Endothelial cell of umbilical vein (primary cell): Measurements from ENCODE around the gene PRR18. TPM values are rescaled to one million over a fixed set of nuclear protein-coding genes. Genes with fewer than 3 reads are reported as not detected.

ENCODE experiments used
- BruUV-seq: library from RNA; stranded (reverse); fragments of 400-500 nt; replicated peaks from 2 replicates; lab custom pipeline; 2021; lab: Mats Ljungman, UMichigan
- CTCF ChIA-PET: fragments of 300-600, 350-600 bp; sonication (Branson Sonifier 250); formaldehyde crosslinking; loops from one replicate; lab custom pipeline; 2021; ENCODE audit warnings: antibody characterized with exemption, inconsistent platforms; lab: Charles Lee
- POLR2A ChIA-PET: fragments of 300-600, 350-600 bp; sonication (Branson Sonifier 250); formaldehyde crosslinking; loops from one replicate; lab custom pipeline; 2021; ENCODE audit warnings: antibody characterized with exemption, inconsistent platforms; lab: Charles Lee
- DNase-seq: peaks from one replicate; pipeline ENCODE4 v3.0.0-alpha.2; 2011; ENCODE audit warnings: low read depth, low spot score
- FAIRE-seq: peaks from 2 replicates; lab custom pipeline; 2011; peaks lifted over from hg19 to GRCh38; lab: Jason Lieb, UNC
- H2AFZ ChIP-seq: 2 replicates; pipeline ENCODE4 v1.6.0; 2012; ENCODE audit warnings: low read depth, low read length, control low read depth, inconsistent platforms
- H3K27ac ChIP-seq: 2 replicates; pipeline ENCODE4 v1.5.1; 2011; ENCODE audit warnings: low read depth, mild to moderate bottlenecking, control low read depth, low read length, moderate library complexity; ENCODE audit not compliant: insufficient read depth
- H3K27me3 ChIP-seq, 2 experiments: 2 replicates each; pipeline versions ENCODE4 v1.6.0 to v1.6.1; 2011; ENCODE audit warnings: low read length in 2 of 2, mixed read lengths in 1 of 2; ENCODE audit not compliant: control insufficient read depth in 2 of 2, insufficient read depth in 2 of 2
- H3K36me3 ChIP-seq, 2 experiments: 2 replicates in 1 of 2; 3 replicates in 1 of 2; pipeline ENCODE4 v1.5.1; 2011; ENCODE audit warnings: low read length in 2 of 2, mild to moderate bottlenecking in 1 of 2, moderate library complexity in 1 of 2; ENCODE audit not compliant: control insufficient read depth in 2 of 2, insufficient read depth in 2 of 2; ENCODE audit errors: extremely low read depth in 1 of 2
- H3K4me1 ChIP-seq: 3 replicates; pipeline ENCODE4 v1.5.1; 2011; ENCODE audit warnings: mild to moderate bottlenecking, low read length; ENCODE audit not compliant: control insufficient read depth, insufficient read depth; ENCODE audit errors: extremely low read depth
- H3K4me2 ChIP-seq: 2 replicates; pipeline ENCODE4 v1.6.1; 2011; ENCODE audit warnings: low read length, control low read depth, mixed read lengths; ENCODE audit not compliant: insufficient read depth
- H3K4me3 ChIP-seq, 3 experiments: fragments of 200-600 bp in 1 of 3; sonication (generic), shearing (Covaris generic) in 1 of 3; replicated peaks in 1 of 3; 2 replicates each; pipeline ENCODE4 v1.5.1; 2011 to 2016; ENCODE audit warnings: control low read depth in 3 of 3, low read length in 3 of 3, mild to moderate bottlenecking in 2 of 3, inconsistent platforms in 1 of 3, low read depth in 1 of 3, moderate library complexity in 1 of 3; ENCODE audit not compliant: insufficient read depth in 1 of 3
- H3K79me2 ChIP-seq: 2 replicates; pipeline ENCODE4 v1.6.0; 2012; ENCODE audit warnings: low read length, inconsistent platforms; ENCODE audit not compliant: control insufficient read depth, insufficient read depth
- H3K9ac ChIP-seq: replicated peaks from 2 replicates; pipeline ENCODE3; 2011; ENCODE audit warnings: low read length, control low read depth; ENCODE audit not compliant: insufficient read depth; ENCODE audit errors: extremely low read depth
- H3K9me1 ChIP-seq: replicated peaks from 3 replicates; pipeline ENCODE4 v1.6.0; 2011; ENCODE audit warnings: mild to moderate bottlenecking, low read length; ENCODE audit not compliant: control insufficient read depth, insufficient read depth; ENCODE audit errors: extremely low read depth
- H3K9me3 ChIP-seq: replicated peaks from 2 replicates; pipeline ENCODE4 v1.5.1; 2012; ENCODE audit warnings: low read length, inconsistent platforms; ENCODE audit not compliant: control insufficient read depth, insufficient read depth
- H4K20me1 ChIP-seq: replicated peaks from 2 replicates; pipeline ENCODE3; 2011; ENCODE audit warnings: mild to moderate bottlenecking, low read length; ENCODE audit not compliant: control insufficient read depth, insufficient read depth; ENCODE audit errors: extremely low read depth
- CTCF ChIP-seq, 2 donors: IDR thresholded peaks; 1 replicate in 1 of 2; 2 replicates in 1 of 2; pipeline ENCODE4 v1.5.1; 2011; ENCODE audit warnings: low read length in 2 of 2, mild to moderate bottlenecking in 2 of 2, moderate library complexity in 2 of 2, control low read depth in 1 of 2, inconsistent platforms in 1 of 2, low read depth in 1 of 2; ENCODE audit not compliant: insufficient read depth in 1 of 2; ENCODE audit errors: extremely low read depth in 1 of 2
- EZH2 ChIP-seq: IDR thresholded peaks from 2 replicates; pipeline ENCODE4 v1.6.1; 2012; ENCODE audit warnings: borderline replicate concordance, low read depth, mild to moderate bottlenecking, moderate library complexity, low read length, inconsistent platforms; ENCODE audit not compliant: severe bottlenecking
- FOS ChIP-seq: IDR thresholded peaks from 2 replicates; pipeline ENCODE4 v1.6.1; 2011; ENCODE audit warnings: mild to moderate bottlenecking, low read length, moderate library complexity, borderline replicate concordance; ENCODE audit not compliant: insufficient read depth
- GATA2 ChIP-seq: IDR thresholded peaks from 2 replicates; pipeline ENCODE4 v1.7.0; 2011; ENCODE audit warnings: low read depth, mild to moderate bottlenecking, moderate library complexity, mixed read lengths, low read length; ENCODE audit not compliant: insufficient read length, insufficient read depth
- JUN ChIP-seq: IDR thresholded peaks from 2 replicates; pipeline ENCODE4 v1.6.1; 2011; ENCODE audit warnings: borderline replicate concordance, low read depth; ENCODE audit not compliant: insufficient read length, insufficient read depth
- MAX ChIP-seq: IDR thresholded peaks from 2 replicates; pipeline ENCODE4 v1.6.1; 2011; ENCODE audit not compliant: insufficient read depth, insufficient read length
- MYC ChIP-seq: IDR thresholded peaks from one replicate; pipeline ENCODE4 v1.6.1; 2011; ENCODE audit warnings: mild to moderate bottlenecking, low read depth, low read length
- POLR2A ChIP-seq: IDR thresholded peaks from 2 replicates; pipeline ENCODE4 v1.6.1; 2012; ENCODE audit warnings: low read depth, mild to moderate bottlenecking, control low read depth, low read length
- POLR2AphosphoS5 ChIP-seq: IDR thresholded peaks from 2 replicates; pipeline ENCODE4 v1.6.1; 2012; ENCODE audit warnings: low read depth, mild to moderate bottlenecking, control low read depth, low read length, moderate library complexity; ENCODE audit not compliant: insufficient read depth
- dilution Hi-C: fragments of 300-500 bp; cut with MboI; formaldehyde crosslinking; loops from one replicate; pipeline ENCODE4 v1.15.0; 2019; ENCODE audit warnings: low sequenced_read_pairs; ENCODE audit not compliant: extremely low pct_ligation_motif_present
- intact Hi-C: fragments of 100-400 bp; cut with micrococcal nuclease; formaldehyde crosslinking; loops from one replicate; pipeline ENCODE4 v1.10.0; 2022
- polyA plus RNA-seq, 4 experiments: library from polyadenylated mRNA; depleted of rRNA in 3 of 4; stranded (reverse) in 3 of 4; unstranded in 1 of 4; fragments of >200 nt; gene quantifications; 2 replicates each; pipeline versions ENCODE4 v1.2.1 to v1.2.3, GENCODE V29; 2011 to 2012; ENCODE audit warnings: missing spikeins in 1 of 4
- total RNA-seq: library from RNA; stranded (reverse); gene quantifications from 2 replicates; pipeline ENCODE4 v1.2.3, GENCODE V29; 2021

Gene PRR18
- total and polyA plus RNA-seq, 2 donors (not counting 3 experiments of a cell fraction or from before 2014, with no cell fraction given) = not detected

- Histone ChIP-seq H3K79me2 (no peaks in the 10 kb centered on the region), H3K27me3 (peaks cover 8 to 23% of the 10 kb centered on the region in 2 experiments), H3K27ac (no peak overlapping the region), H3K9ac (no peak overlapping the region), H3K9me1 (no peaks in the 10 kb centered on the region), H3K9me3 (no peaks in the 10 kb centered on the region), H3K36me3 (no peaks in the 10 kb centered on the region), H2AFZ (no peak overlapping the region), H3K4me1 (no peaks in the 10 kb centered on the region), H4K20me1 (no peaks in the 10 kb centered on the region), H3K4me3 (no peak overlapping the region), H3K4me2 (no peak overlapping the region)
- FAIRE-seq (no peak), DNase-seq (no peak)
- TF ChIP-seq GATA2 = no peak
- no peak for TF ChIP-seq MYC
- TF ChIP-seq FOS = no peak
- TF ChIP-seq POLR2A = no peak
- no peak for TF ChIP-seq EZH2
- no peak for TF ChIP-seq POLR2AphosphoS5
- no peak for TF ChIP-seq MAX
- TF ChIP-seq JUN = no peak
- TF ChIP-seq CTCF (IDR thresholded peaks at IDR 0.05; ENCODE audit: extremely low read depth in 1 of 2, insufficient read depth in 1 of 2, low read depth in 1 of 2, low read length in 2 of 2) = no peak
- dilution Hi-C loops = no loop called here
- BruUV-seq = no TSS peak
- intact Hi-C loops = loop anchor here (10.0 kb wide), 1 partner anchor 683 kb away; the partner anchor contains the start of gene RNASET2
- ChIA-PET CTCF (interaction anchor here (1.7 kb wide), 1 partner anchor 129 kb away, joined by 5 read pairs; no protein-coding TSS in a partner anchor), POLR2A (no interaction called here)
These were observed 36.8 kb downstream of the PRR18 start for GRCh38 chr6:166271376-166271765.
